ENCODE measurements around the gene B3GALT2.

GRCh38 chr1:193156822-193157142 lies 29.6 kb downstream of the B3GALT2 start:
- TF ChIP-seq CTCF (IDR thresholded peaks at IDR 0.05) (no peak), POLR2A (IDR thresholded peaks at IDR 0.05) (no peak)

All from lower leg skin (tissue), 3 donors.